HG03521 (cell line): ENCODE measurements around the gene C8B.

Experiments used
- ATAC-seq: cut with Tn5 transposase; IDR thresholded peaks from one replicate; pipeline ENCODE4 v1.9.1; 2021; ENCODE audit warnings: mild to moderate bottlenecking, moderate library complexity; ENCODE audit not compliant: unreplicated experiment

Gene C8B

GRCh38 chr1:56965916-56966697 is at the start of gene C8B:
Gene C8B, minus strand, starts transcription at chr1:56966015. Its CDS starts 67 bp downstream, at chr1:56965948.
- no peak for ATAC-seq

DNA sequence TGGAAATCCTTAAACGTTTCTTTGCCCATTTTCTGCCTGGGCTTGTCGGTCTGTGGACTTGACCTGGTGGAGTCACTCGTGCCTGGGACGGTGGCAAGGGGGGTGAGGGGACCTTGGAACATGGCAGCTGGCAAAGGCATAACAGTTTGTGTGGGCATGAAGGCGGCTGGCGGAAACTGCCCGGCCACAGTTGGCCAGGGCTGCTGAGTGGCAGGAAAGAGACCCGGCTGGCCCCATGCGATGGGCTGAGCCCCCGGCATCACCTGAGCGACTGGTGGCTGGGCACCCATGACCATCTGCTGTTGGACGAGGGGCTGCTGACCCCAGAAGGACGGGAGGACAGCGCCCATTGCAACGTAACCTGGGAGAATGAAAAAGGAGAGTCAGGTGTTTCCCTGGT is 49.3 kb upstream of the C8B start:
- no peak for ATAC-seq

- no peak for ATAC-seq
Observed at GRCh38 chr1:57013522-57013921, 47.7 kb upstream of the C8B start.

- ATAC-seq = no peak
Observed at GRCh38 chr1:57012315-57012714, 46.5 kb upstream of the C8B start.

- ATAC-seq = no peak
Observed at GRCh38 chr1:57010511-57010910, 44.7 kb upstream of the C8B start.

GRCh38 chr1:57007948-57008347 is 42.1 kb upstream of the C8B start:
- no peak for ATAC-seq

DNA sequence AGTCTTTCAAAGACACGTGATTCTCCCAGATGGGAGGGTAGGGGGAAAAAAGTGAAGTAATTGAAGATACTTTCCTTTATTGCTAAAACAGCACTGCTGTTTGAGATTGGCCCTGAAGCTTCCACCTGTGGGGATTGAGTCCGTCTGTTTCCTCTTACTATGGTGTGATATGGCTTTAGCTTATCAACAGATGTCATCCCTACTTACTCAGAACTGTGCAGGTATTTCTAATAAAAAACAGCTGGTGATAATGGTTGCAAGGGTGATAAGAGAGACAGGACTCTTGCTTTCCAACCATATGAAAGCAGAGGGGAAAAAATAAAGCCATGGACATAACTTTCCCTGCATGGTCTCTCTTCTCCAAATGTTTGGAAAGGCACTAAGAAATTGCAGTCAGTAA is 41.7 kb upstream of the C8B start:
- ATAC-seq = no peak

- no peak for ATAC-seq
Observed at GRCh38 chr1:57003398-57004139, 37.8 kb upstream of the C8B start.

DNA sequence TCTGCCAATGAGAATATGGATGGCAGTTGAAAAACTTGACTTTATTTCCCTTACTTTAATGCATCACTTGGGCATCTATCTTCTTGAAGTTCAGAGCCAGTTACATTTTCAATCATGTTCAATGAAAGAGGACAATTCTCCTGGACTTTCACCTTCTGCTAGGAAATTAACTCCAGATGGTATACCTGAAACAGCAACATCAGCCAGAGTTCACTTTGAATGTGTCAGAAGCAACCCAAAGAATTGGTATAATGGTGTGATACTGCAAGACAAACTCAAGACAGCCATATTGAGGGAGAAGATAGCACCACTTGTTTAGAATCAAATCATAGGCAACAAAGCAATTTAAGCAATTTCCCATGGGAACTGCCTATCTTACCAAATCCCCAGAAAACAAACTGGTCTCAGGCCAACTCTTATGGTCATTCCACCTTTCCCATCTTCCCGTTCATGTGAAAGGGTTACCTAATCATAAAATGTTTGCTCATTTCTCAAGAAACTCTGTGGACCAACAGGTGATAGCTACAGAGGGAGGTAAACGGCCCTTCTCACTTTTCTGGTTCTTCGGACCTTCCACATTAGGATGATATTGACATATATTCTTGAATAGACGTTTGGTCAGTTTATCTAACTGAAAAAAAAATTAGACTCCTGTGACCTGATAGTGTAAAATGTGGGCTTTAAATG is 29.7 kb upstream of the C8B start:
- no peak for ATAC-seq

- ATAC-seq = no peak
Observed at GRCh38 chr1:56993475-56993874, 27.7 kb upstream of the C8B start.

DNA sequence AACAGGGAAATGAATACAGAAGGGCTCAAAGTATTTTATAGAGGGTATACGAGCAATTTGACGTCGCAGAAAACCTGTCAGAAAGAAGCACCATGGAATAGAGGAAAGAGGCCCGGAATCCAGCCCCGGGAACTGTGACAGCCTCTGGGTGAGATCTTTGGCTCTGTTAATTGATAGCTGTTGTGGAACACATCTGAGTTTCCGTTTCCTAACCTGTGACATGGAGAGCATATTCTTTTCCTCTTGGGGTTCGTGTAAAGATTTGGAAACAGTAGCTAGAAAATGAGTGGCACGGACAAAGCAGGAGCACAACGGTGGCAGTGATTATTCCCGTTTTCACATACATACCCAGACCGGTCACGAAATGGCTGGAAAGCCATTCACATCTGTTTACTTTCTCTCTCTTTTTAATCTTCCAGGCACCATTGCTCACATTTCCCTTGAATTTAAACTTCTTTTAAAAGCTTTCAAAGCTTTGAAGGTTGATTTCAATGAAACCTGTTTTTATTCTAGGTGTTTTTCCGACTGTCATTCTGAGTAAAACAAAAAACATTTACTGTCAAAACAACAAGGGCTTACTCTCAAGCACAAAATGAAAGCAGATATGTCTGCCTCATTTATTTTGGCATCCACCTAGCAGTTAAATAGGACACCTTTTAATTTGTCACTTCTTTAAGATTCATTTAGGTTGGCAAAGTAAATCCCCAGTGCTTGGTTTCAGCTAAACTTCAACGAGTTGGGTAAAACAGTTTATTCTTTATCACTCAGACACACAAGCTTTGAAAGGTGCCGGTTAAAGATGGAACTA is 26.7 kb upstream of the C8B start:
- no peak for ATAC-seq

GRCh38 chr1:56991576-56991975 is 25.8 kb upstream of the C8B start:
- no peak for ATAC-seq

GRCh38 chr1:56986397-56986796 is 20.6 kb upstream of the C8B start:
- ATAC-seq = no peak

- ATAC-seq = no peak
Observed at GRCh38 chr1:56985857-56986256, 20.0 kb upstream of the C8B start.

GRCh38 chr1:56983484-56983883 is 17.7 kb upstream of the C8B start:
- ATAC-seq = no peak

- no peak for ATAC-seq
Observed at GRCh38 chr1:56979986-56980755, 14.4 kb upstream of the C8B start.

DNA sequence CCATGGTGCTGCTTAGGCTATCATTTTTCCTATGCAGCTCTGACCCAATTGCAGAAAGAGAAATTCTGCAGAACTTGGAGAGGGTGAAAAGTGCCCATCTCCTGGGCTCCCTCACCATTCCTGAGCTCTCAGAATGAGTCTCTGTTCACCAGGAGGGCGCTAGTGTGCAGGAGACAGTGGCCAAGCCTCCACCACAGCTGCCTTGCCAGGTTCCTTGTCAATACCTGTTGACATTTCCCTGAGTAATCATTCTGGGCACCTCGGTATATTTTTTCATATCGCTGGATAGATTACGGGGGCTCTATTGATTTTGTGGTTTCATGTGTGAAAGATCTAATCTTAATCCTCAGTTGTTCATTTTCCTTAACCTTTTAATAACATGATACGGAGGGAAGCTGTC is 13.0 kb upstream of the C8B start:
- no peak for ATAC-seq

- no peak for ATAC-seq
Observed at GRCh38 chr1:56977910-56978309, 12.1 kb upstream of the C8B start.

GRCh38 chr1:56975446-56975845 is 9.6 kb upstream of the C8B start:
- ATAC-seq = no peak
